BE2C (cell line): ENCODE data around the gene VAV3.

Source experiments
- DNase-seq: peaks from one replicate; pipeline ENCODE4 v3.0.0-alpha.2; 2020
- H3K27me3 ChIP-seq: fragments of 250-450 bp; sonication (Bioruptor Pico); 2 replicates; pipeline ENCODE4 v1.5.1; 2020; ENCODE audit warnings: mild to moderate bottlenecking
- H3K36me3 ChIP-seq: fragments of 250-450 bp; sonication (Bioruptor Pico); 2 replicates; pipeline ENCODE4 v1.5.1; 2020; ENCODE audit warnings: mild to moderate bottlenecking
- H3K4me1 ChIP-seq: fragments of 250-450 bp; sonication (Bioruptor Pico); 2 replicates; pipeline ENCODE4 v1.5.1; 2020
- H3K4me3 ChIP-seq: 2 replicates; pipeline ENCODE4 v1.5.1; 2011; ENCODE audit warnings: low read depth, low read length
- H3K9me3 ChIP-seq: fragments of 250-450 bp; sonication (Bioruptor Pico); 2 replicates; pipeline ENCODE4 v1.5.1; 2020
- CTCF ChIP-seq: IDR thresholded peaks from 2 replicates; pipeline ENCODE4 v1.5.1; 2012; ENCODE audit warnings: mild to moderate bottlenecking, low read depth, low read length

The VAV3 gene

GRCh38 chr1:107992347-107992746 lies 27.4 kb upstream of the VAV3 start:
- H3K36me3 ChIP-seq, result no peaks in the 10 kb centered on the region
- no peaks in the 10 kb centered on the region for H3K4me1 ChIP-seq
- no peak for TF ChIP-seq CTCF
- H3K9me3 ChIP-seq, result no peaks in the 10 kb centered on the region
- no peak for DNase-seq
- no peak overlapping the region for H3K4me3 ChIP-seq
- H3K27me3 ChIP-seq, result 0 out of 2 replicates have a peak, but pooled peaks cover 2% of the 10 kb centered on the region

- Histone ChIP-seq H3K27me3 (0 out of 2 replicates have a peak, but pooled peaks cover 2% of the 10 kb centered on the region), H3K9me3 (no peaks in the 10 kb centered on the region), H3K36me3 (no peaks in the 10 kb centered on the region), H3K4me1 (no peaks in the 10 kb centered on the region), H3K4me3 (no peak overlapping the region)
- no peak for DNase-seq
- no peak for TF ChIP-seq CTCF
Measured at GRCh38 chr1:107991371-107992066, 26.5 kb upstream of the VAV3 start.

GRCh38 chr1:107990606-107991005 lies 25.6 kb upstream of the VAV3 start:
- H3K9me3 ChIP-seq, result no peaks in the 10 kb centered on the region
- no peak overlapping the region for H3K4me3 ChIP-seq
- H3K27me3 ChIP-seq, result 0 out of 2 replicates have a peak, but pooled peaks cover 2% of the 10 kb centered on the region
- no peak for TF ChIP-seq CTCF
- H3K4me1 ChIP-seq, result no peaks in the 10 kb centered on the region
- no peaks in the 10 kb centered on the region for H3K36me3 ChIP-seq
- no peak for DNase-seq

GRCh38 chr1:107981277-107981676 lies 16.3 kb upstream of the VAV3 start:
- Histone ChIP-seq H3K4me1 (no peaks in the 10 kb centered on the region), H3K4me3 (no peak overlapping the region), H3K36me3 (no peaks in the 10 kb centered on the region), H3K9me3 (no peaks in the 10 kb centered on the region), H3K27me3 (peaks cover 19% of the 10 kb centered on the region)
- no peak for DNase-seq
- TF ChIP-seq CTCF, result no peak

GRCh38 chr1:107979926-107980325 lies 14.9 kb upstream of the VAV3 start:
- Histone ChIP-seq H3K4me3 (no peak overlapping the region), H3K9me3 (no peaks in the 10 kb centered on the region), H3K27me3 (peaks cover 26% of the 10 kb centered on the region), H3K4me1 (no peaks in the 10 kb centered on the region), H3K36me3 (no peaks in the 10 kb centered on the region)
- no peak for TF ChIP-seq CTCF
- DNase-seq, result no peak

DNA sequence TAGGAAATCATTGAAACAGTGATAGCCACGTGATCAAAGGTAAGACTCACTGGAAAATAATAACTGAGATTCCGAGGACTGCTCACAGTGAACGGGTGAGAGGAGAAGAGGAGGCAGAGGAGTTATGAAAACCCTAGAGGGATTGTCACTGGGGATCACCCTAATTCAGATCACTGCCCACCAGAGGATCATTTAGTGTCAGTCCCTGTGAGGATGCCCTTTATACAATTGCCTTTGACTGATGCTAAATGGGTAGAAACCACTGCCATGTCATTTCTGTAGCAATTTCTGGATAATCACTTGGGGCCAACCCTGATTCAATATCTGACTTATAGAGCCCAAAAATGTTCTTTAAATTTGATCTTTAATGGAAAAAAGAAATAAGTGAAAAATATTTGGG lies 14.1 kb upstream of the VAV3 start:
- no peaks in the 10 kb centered on the region for H3K9me3 ChIP-seq
- H3K36me3 ChIP-seq, result no peaks in the 10 kb centered on the region
- no peak overlapping the region for H3K4me3 ChIP-seq
- DNase-seq, result no peak
- peaks cover 22% of the 10 kb centered on the region for H3K27me3 ChIP-seq
- no peak for TF ChIP-seq CTCF
- no peaks in the 10 kb centered on the region for H3K4me1 ChIP-seq
